Measurements from ENCODE around the gene KCTD19. TPM values are rescaled to one million over a fixed set of nuclear protein-coding genes. Genes with fewer than 3 reads are reported as not detected.

The KCTD19 gene
- total RNA-seq, 1 experiment from 2014 or later = not detected

GRCh38 chr16:67247192-67248072, 79.1 kb downstream of the KCTD19 start, which contains the start of gene FHOD1:
TSS of gene FHOD1 (minus strand) at chr16:67247481. CDS start at chr16:67247410, 71 bp downstream.
- BruUV-seq (replicated peaks) = TSS peak; percentile 62
- Mint-ChIP-seq H3K4me3 (ENCODE audit: unreplicated experiment) (peak within 1 kb of the TSS; percentile 95), H3K9me3 (ENCODE audit: unreplicated experiment) (no peaks in the 10 kb centered on the region), H3K27me3 (ENCODE audit: insufficient read depth, unreplicated experiment) (peaks cover 18% of the 10 kb centered on the region), H3K36me3 (ENCODE audit: insufficient read depth, unreplicated experiment) (peaks cover 36% of the 10 kb centered on the region), H3K4me1 (ENCODE audit: low read depth, unreplicated experiment) (peaks cover 40% of the 10 kb centered on the region), H3K27ac (ENCODE audit: unreplicated experiment) (peak within 1 kb of the TSS; percentile 87)
- Histone ChIP-seq H3K36me3 (ENCODE audit: control insufficient read depth, insufficient read depth, low read length) (no peaks in the 10 kb centered on the region), H3K4me3 (ENCODE audit: low read depth, low read length) (peak within 1 kb of the TSS; percentile 72), H3K4me1 (peaks cover 24% of the 10 kb centered on the region), H3K27me3 (replicated peaks; ENCODE audit: control insufficient read depth, insufficient read depth, low read length) (peaks cover 6% of the 10 kb centered on the region), H3K9me3 (no peaks in the 10 kb centered on the region)
- POLR2A ChIA-PET = interaction anchor here (0.6 to 3.5 kb wide), 34 partner anchors 9 to 949 kb away, joined by 3 to 55 read pairs (median 4); partner anchors contain the start of genes ATP6V0D1, HSD11B2, NOL3 and PLEKHG4
- intact Hi-C loops (cut with micrococcal nuclease; ENCODE audit: unreplicated experiment) = loop anchor here (2.0 kb wide), 1 partner anchor 55 kb away; the partner anchor contains the start of gene E2F4
- CTCF ChIA-PET = interaction anchor here (0.6 to 4.2 kb wide), 42 partner anchors 13 to 417 kb away, joined by 3 to 51 read pairs (median 4); partner anchors contain the start of genes CES3, E2F4, ELMO3 and HSD11B2
- DNase-seq = peak; percentile 98 to 99
- TF ChIP-seq CTCF (IDR thresholded peaks at IDR 0.05; ENCODE audit: insufficient read depth in 1 of 2, low read depth in 1 of 2, low read length in 1 of 2, severe bottlenecking in 1 of 2, unreplicated experiment in 1 of 2) = peak in 1 of 2 experiments; percentile 14

GRCh38 chr16:67246756-67247191, 79.8 kb downstream of the KCTD19 start:
- peaks cover 31% of the 10 kb centered on the region for H3K4me1 ChIP-seq

More at GRCh38 chr16:67246756-67247191, 79.8 kb downstream of the KCTD19 start:
- peak; percentile 36 to 52 for TF ChIP-seq CTCF (IDR thresholded peaks at IDR 0.05; ENCODE audit: insufficient read depth in 1 of 2, low read depth in 1 of 2, low read length in 1 of 2, severe bottlenecking in 1 of 2, unreplicated experiment in 1 of 2)
- ChIA-PET POLR2A (interaction anchor here (0.6 to 3.5 kb wide), 32 partner anchors 9 to 949 kb away, joined by 3 to 55 read pairs (median 4); partner anchors contain the start of genes ATP6V0D1, HSD11B2, NOL3 and PDP2), CTCF (interaction anchor here (0.6 to 4.2 kb wide), 41 partner anchors 13 to 745 kb away, joined by 3 to 51 read pairs (median 4); partner anchors contain the start of genes CES3, E2F4, ELMO3 and GFOD2)
- Histone ChIP-seq H3K36me3 (ENCODE audit: control insufficient read depth, insufficient read depth, low read length) (no peaks in the 10 kb centered on the region), H3K9me3 (no peaks in the 10 kb centered on the region), H3K27me3 (replicated peaks; ENCODE audit: control insufficient read depth, insufficient read depth, low read length) (peaks cover 6% of the 10 kb centered on the region), H3K4me3 (ENCODE audit: low read depth, low read length) (peak overlapping the region; percentile 72)
- peaks cover 36% of the 10 kb centered on the region for H3K36me3 Mint-ChIP-seq (ENCODE audit: insufficient read depth, unreplicated experiment)
- no peaks in the 10 kb centered on the region for H3K9me3 Mint-ChIP-seq (ENCODE audit: unreplicated experiment)
- H3K27me3 Mint-ChIP-seq (ENCODE audit: insufficient read depth, unreplicated experiment) = peaks cover 18% of the 10 kb centered on the region
- peaks cover 42% of the 10 kb centered on the region for H3K4me1 Mint-ChIP-seq (ENCODE audit: low read depth, unreplicated experiment)
- no TSS peak for BruUV-seq (replicated peaks)
- H3K27ac Mint-ChIP-seq (ENCODE audit: unreplicated experiment) = peak overlapping the region; percentile 87
- peak; percentile 97 to 99 for DNase-seq
- peak overlapping the region; percentile 95 for H3K4me3 Mint-ChIP-seq (ENCODE audit: unreplicated experiment)
- intact Hi-C loops (cut with micrococcal nuclease; ENCODE audit: unreplicated experiment) = loop anchor here (1.0 to 2.0 kb wide), 2 partner anchors 19 to 54 kb away; partner anchors contain the start of genes E2F4 and TMEM208
